ENCODE measurements around the gene GNPTG.

Gene GNPTG

DNA sequence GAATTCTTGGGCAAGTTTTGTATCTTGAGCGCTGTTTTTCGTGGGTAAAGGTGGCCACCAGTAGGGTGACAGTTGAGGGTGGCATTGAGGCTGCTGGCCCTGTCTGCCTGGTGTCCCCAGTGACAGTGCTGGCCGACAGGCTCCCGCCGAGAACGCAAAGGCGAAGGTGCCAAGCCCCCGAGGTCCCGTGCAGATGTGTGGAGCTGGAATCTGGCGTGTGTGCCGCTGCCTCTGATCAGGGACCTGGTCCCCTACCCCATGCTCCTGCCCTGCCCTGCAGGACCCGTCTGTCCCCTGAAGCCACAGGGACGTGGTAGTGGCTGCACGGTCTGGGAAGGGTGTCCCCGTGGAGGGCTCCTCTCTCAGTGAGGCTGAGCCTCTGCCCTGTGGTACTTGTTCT lies 38.8 kb upstream of the GNPTG start:
- Histone ChIP-seq H3K9me3 (ENCODE audit: severe bottlenecking) (no peaks in the 10 kb centered on the region), H3K36me3 (peaks cover 76% of the 10 kb centered on the region), H3K4me3 (ENCODE audit: low read depth, low read length) (no peak overlapping the region), H3K27me3 (ENCODE audit: insufficient read depth, low read depth, severe bottlenecking) (no peaks in the 10 kb centered on the region), H3K27ac (no peak overlapping the region)
- TF ChIP-seq, protein P1, sequence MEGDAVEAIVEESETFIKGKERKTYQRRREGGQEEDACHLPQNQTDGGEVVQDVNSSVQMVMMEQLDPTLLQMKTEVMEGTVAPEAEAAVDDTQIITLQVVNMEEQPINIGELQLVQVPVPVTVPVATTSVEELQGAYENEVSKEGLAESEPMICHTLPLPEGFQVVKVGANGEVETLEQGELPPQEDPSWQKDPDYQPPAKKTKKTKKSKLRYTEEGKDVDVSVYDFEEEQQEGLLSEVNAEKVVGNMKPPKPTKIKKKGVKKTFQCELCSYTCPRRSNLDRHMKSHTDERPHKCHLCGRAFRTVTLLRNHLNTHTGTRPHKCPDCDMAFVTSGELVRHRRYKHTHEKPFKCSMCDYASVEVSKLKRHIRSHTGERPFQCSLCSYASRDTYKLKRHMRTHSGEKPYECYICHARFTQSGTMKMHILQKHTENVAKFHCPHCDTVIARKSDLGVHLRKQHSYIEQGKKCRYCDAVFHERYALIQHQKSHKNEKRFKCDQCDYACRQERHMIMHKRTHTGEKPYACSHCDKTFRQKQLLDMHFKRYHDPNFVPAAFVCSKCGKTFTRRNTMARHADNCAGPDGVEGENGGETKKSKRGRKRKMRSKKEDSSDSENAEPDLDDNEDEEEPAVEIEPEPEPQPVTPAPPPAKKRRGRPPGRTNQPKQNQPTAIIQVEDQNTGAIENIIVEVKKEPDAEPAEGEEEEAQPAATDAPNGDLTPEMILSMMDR (IDR thresholded peaks at IDR 0.05; ENCODE audit: low read depth, low read length): no peak
- DNase-seq: no peak

DNA sequence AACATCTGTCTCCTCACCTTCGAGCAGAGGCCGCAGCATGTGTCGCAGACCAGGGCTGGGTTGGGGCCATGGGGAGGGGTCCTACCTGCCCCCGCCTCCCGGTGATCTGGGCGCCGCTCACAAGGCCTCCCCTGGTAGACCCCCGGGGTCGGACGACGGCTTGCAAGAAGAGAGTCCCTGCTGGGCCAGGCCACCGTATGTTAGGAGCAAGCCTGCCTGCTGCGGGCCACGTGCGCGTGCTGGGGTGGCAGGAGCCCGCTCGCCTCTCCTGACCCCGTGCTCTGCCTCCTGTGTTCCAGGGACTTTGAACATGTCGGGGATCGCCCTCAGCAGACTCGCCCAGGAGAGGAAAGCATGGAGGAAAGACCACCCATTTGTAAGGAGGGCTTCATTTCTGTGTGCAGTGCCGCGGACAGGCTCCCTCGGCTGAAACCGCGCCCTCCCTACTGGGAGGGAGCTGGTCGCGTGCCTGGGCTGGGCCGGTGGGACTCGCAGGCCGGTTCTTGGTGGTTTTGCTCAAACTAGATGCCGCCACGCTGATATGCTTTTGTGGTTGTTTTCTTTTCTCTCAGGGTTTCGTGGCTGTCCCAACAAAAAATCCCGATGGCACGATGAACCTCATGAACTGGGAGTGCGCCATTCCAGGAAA lies 37.9 kb upstream of the GNPTG start:
- H3K36me3 ChIP-seq: peaks cover 85% of the 10 kb centered on the region
- no peaks in the 10 kb centered on the region for H3K27me3 ChIP-seq (ENCODE audit: insufficient read depth, low read depth, severe bottlenecking)
- H3K4me3 ChIP-seq (ENCODE audit: low read depth, low read length): no peak overlapping the region
- DNase-seq: no peak
- H3K9me3 ChIP-seq (ENCODE audit: severe bottlenecking): no peaks in the 10 kb centered on the region
- H3K27ac ChIP-seq: no peak overlapping the region
- TF ChIP-seq, protein P1 (IDR thresholded peaks at IDR 0.05; ENCODE audit: low read depth, low read length): no peak

DNA sequence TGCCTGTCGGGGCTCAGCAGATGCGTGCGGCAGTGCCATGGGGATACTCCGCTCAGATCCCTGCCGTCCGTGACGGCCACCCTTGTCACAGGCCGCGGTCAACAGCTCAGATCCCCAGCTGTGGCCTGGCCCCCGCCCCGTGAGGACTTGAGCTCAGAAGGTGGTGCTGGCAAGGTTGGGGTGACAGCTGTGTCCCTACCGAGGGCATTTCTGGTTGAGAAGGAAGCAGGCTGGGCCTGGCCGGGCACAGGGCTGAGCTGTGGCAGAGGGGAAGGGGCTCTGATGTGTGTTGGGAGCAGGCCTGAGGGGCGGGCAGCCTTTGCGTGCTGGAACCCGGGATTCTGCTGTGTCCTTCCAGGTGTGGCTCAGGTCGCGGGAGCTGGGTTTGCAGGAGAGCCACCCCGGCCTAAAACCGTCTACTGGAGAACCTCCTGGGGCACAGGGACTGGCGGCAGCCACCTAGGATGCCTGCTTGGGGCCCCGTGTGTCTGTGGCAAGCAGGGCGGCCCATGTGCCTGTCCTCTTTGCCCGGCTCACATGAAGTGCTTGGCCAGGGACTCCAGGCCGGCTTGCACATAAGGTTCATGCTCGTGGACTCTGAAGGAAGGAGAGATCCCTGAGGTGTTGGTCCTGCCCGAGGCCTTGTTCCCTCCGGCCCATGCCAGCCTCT lies 37.2 kb upstream of the GNPTG start:
- no peak overlapping the region for H3K27ac ChIP-seq
- no peak overlapping the region for H3K4me3 ChIP-seq (ENCODE audit: low read depth, low read length)
- DNase-seq: no peak
- peaks cover 92% of the 10 kb centered on the region for H3K36me3 ChIP-seq
- no peaks in the 10 kb centered on the region for H3K27me3 ChIP-seq (ENCODE audit: insufficient read depth, low read depth, severe bottlenecking)
- no peaks in the 10 kb centered on the region for H3K9me3 ChIP-seq (ENCODE audit: severe bottlenecking)
- TF ChIP-seq, protein P1 (IDR thresholded peaks at IDR 0.05; ENCODE audit: low read depth, low read length): no peak

DNA sequence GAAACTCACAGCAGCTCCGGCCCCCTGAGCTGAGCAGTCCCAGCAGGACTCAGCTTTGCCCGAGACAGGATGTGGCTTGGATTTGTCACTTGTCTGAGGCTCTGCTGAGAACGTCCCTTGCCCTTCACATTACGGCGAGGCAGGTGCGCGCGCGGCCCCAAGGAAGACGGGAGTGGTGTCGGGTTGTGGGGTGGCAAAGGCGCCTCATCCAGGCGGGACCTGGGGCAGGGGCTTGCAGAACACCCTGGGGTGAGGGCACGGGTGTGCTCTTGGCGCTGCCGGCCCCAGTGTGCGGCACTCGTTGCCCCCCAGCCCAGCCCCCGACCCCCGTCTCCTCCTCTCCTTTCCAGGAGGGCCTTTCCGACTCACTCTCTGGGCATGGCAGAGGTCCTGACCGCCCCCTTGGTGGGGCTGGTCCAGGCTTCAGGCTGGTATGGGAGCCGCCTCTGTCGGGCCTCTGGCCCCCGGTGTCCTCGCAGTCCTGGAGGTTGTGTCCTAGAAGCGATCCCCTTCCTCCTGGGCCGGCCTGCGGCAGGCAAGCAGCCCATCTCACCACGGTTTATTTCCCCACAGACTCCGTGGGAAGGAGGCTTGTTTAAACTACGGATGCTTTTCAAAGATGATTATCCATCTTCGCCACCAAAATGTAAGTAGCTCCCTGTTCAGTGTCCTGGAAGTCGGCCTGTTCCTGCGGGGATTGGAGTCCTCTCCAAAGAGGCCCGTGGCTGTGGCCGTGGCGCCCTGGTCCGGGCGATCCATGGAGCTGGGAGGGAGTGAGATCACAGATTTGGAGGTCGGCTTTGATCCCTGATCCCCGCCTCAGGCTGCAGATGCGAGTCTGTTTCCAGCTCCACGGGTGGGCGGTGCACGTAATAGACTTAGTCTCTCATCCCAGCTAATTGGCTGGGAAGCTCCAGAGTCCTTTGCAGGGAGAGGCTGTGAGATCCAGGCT lies 36.4 kb upstream of the GNPTG start:
- Histone ChIP-seq H3K36me3 (peaks cover 96% of the 10 kb centered on the region), H3K27ac (no peak overlapping the region), H3K9me3 (ENCODE audit: severe bottlenecking) (no peaks in the 10 kb centered on the region), H3K27me3 (ENCODE audit: insufficient read depth, low read depth, severe bottlenecking) (no peaks in the 10 kb centered on the region), H3K4me3 (ENCODE audit: low read depth, low read length) (no peak overlapping the region)
- TF ChIP-seq, protein P1 (IDR thresholded peaks at IDR 0.05; ENCODE audit: low read depth, low read length): no peak
- DNase-seq: no peak

DNA sequence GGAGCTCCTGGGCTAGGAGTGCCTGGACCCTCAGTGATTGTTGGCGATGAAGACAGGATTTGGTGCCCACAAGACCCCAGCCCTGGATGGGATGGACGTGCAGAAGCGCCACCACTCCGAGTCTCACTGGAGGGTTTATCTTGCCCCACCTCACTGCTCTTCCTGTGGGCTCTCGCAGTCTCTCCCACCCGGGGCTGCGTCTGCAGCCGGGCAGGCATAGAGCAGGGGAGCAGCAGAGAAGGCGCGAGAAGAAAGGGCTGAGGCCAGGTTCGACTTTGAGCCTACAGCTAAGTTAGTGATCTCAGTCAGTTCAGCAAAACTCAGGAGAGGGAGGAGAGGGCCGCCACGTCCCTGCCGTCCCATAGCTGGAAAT lies 35.7 kb upstream of the GNPTG start:
- no peak overlapping the region for H3K27ac ChIP-seq
- no peaks in the 10 kb centered on the region for H3K27me3 ChIP-seq (ENCODE audit: insufficient read depth, low read depth, severe bottlenecking)
- no peak for DNase-seq
- no peaks in the 10 kb centered on the region for H3K9me3 ChIP-seq (ENCODE audit: severe bottlenecking)
- TF ChIP-seq, protein P1 (IDR thresholded peaks at IDR 0.05; ENCODE audit: low read depth, low read length): no peak
- H3K4me3 ChIP-seq (ENCODE audit: low read depth, low read length): no peak overlapping the region
- H3K36me3 ChIP-seq: peaks cover 96% of the 10 kb centered on the region

Measured in WERI-Rb-1 (cell line).